H7 (cell line): ENCODE results near the gene PAK1IP1. TPM values are rescaled to one million over a fixed set of nuclear protein-coding genes. Genes with fewer than 3 reads are reported as not detected.
"Not testable (repeated sequence)": the region's sequence is repeated elsewhere in the genome, so short reads cannot be mapped to it uniquely, and the experiment has no call there.

Source experiments
- DNase-seq: peaks from one replicate; pipeline ENCODE4 v3.0.0; 2012
- H3K27me3 ChIP-seq: 2 replicates; pipeline ENCODE4 v1.6.0; 2011; ENCODE audit warnings: mild to moderate bottlenecking, low read length; ENCODE audit not compliant: control insufficient read depth, insufficient read depth
- H3K36me3 ChIP-seq: replicated peaks from 2 replicates; pipeline ENCODE4 v1.5.1; 2011; ENCODE audit warnings: low read length; ENCODE audit not compliant: control insufficient read depth, insufficient read depth
- H3K4me3 ChIP-seq: 2 replicates; pipeline ENCODE4 v1.5.1; 2011; ENCODE audit warnings: low read depth, mild to moderate bottlenecking, control low read depth, low read length, moderate library complexity; ENCODE audit not compliant: insufficient read depth
- total RNA-seq: library from RNA; depleted of rRNA; stranded (reverse); fragments of >200 nt; shearing (Covaris generic); gene quantifications from 2 replicates; pipeline ENCODE4 v1.2.3, GENCODE V29; 2014; rRNA removed

The PAK1IP1 gene, protein sequence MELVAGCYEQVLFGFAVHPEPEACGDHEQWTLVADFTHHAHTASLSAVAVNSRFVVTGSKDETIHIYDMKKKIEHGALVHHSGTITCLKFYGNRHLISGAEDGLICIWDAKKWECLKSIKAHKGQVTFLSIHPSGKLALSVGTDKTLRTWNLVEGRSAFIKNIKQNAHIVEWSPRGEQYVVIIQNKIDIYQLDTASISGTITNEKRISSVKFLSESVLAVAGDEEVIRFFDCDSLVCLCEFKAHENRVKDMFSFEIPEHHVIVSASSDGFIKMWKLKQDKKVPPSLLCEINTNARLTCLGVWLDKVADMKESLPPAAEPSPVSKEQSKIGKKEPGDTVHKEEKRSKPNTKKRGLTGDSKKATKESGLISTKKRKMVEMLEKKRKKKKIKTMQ
- 39.9 and 44.8 TPM in 2 replicates for total RNA-seq

DNA sequence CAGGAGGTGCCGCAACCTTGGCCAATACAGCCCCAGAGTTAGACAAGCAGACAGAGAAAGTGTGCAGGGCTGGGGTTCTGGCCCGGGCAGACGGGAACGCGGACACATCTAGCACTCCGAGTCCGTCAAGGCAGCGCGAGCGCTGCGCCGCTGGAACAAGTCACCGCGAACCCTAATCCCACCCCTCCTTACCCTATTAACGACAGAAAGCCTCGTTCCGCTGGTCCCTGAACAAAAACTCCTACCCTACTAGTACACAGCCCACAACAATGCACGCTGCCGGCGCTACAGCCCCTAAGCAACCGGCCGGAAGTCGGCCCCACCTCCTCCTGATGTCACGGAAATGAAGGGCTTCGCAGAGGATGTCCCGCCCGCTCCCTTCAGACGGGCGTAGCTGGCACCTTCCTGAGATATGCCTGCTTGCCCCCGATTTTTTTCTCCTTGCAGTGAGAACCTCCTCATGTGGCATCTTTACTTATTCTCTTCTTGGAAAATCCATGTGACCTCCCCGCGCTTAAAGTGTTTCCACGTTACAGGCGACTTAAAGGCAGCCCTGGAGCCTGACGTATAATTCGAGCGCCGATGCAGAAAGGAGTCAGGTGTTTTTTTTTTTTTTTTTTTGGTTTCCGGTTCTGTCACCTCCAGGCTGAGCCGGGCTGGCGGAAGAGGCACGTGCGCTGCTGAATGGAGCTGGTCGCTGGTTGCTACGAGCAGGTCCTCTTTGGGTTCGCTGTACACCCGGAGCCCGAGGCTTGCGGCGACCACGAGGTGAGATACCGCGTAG is at the start of gene PAK1IP1, which contains the start of gene C6orf52:
Gene PAK1IP1 (plus strand): TSS at position 671 of the 784 bp plus-strand sequence. CDS start 14 bp downstream, at position 685.
Gene C6orf52 (minus strand): TSS at position 315 of the 784 bp plus-strand sequence. CDS start 7,066 bp downstream, outside the sequence.
- H3K4me3 ChIP-seq, result peak within 1 kb of the TSS; percentile 98
- DNase-seq, result peak; percentile 91

DNA sequence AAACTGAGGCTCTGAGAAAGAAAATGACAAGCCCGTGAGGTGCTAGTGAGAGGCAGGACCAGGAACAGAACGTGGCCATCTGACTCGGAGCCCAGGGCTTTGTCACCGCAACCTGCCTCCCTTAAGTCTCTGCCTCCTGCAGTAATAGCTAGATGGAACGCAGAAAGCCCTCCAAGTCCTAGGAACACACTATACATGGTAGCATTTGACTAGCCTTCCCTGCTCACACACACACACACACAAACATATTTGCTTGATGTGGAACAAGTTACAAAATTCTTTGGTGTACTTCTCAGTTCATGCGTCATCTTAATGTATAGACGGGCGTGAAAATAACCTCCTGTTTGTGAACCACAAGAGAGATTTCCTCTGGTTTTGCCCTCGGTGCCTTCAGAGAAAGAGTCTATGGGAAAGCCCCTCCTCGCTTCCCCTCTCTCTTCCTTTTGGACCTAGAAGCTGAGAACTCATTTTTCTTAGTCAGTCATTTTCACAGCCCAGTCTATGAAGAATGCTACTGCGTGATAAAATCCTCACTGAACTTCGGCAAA is 39.2 kb upstream of the PAK1IP1 start:
- no peak for DNase-seq
- Histone ChIP-seq H3K27me3 (no peaks in the 10 kb centered on the region; the same call in 1 of the 2 replicates), H3K36me3 (no peaks in the 10 kb centered on the region), H3K4me3 (no peak overlapping the region)

More for the DNA sequence above, at the start of gene PAK1IP1, which contains the start of gene C6orf52:
- H3K36me3 ChIP-seq, result peaks cover 16% of the 10 kb centered on the region
- H3K27me3 ChIP-seq, result no peaks in the 10 kb centered on the region

DNA sequence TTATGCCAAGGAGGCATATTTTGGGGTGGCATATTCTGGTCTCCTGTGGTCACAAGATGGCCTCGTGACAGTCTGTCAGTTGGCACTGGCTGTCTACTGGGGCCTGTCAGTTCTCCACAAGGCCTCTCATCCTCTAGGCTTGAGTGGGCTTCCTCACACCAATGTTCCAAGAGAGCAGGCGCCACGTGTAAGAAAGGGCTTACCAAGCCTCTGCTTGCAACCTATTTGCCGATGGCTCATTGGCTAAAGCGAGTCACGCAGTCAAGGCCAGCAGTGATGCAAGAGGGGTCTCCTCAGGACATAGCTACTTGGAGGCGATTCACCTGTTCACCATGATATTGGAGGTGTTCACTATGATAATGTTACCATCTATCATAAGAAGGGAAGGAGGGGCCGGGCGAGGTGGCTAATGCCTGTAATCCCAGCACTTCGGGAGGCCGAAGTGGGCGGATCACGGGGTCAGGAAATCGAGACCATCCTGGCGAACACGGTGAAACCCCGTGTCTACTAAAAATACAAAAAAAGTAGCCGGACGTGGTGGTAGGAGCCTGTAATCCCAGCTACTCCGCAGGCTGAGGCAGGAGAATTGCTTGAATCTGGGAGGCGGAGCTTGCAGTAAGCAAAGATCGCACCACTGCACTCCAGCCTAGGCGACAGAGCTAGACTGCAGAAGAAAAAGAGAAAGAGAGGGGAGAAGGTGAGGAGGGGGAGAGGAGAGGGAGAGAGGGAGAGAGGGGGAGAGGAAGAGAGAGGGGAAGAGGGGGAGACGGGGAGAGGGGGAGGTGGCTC is 35.7 kb upstream of the PAK1IP1 start:
- peak overlapping the region; percentile 47 for H3K4me3 ChIP-seq
- no peak for DNase-seq

DNA sequence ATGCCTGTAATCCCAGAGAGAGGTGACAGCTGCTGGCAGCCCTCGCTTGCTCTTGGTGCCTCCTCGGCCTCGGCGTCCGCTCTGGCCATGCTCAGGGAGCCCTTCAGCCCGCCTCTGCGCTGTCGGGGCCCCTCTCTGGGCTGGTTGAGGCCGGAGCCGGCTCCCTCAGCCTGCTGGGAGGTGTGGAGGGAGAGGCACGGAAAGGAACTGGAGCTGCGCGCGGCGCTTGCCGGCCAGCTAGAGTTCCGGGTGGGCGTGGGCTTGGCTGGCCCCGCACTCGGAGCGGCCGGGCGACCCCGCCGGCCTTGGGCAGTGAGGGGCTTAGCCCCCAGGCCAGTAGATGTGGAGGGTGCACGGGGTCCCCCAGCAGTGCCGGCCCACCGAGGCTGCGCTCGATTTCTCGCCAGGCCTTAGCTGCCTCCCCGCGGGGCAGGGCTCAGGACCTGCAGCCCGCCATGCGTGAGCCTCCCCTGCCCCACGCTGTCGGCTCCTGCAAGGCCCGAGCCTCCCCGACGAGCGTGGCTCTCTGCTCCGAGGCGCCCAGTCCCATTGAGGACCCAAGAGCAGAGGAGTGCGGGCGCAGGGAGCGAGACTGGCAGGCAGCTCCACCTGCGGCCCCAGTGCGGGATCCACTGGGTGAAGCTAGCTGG is 34.9 kb upstream of the PAK1IP1 start:
- DNase-seq, result peak; percentile 36
- Histone ChIP-seq H3K4me3 (peak overlapping the region; percentile 47), H3K27me3 (no peaks in the 10 kb centered on the region; the same call in 1 of the 2 replicates), H3K36me3 (no peaks in the 10 kb centered on the region; the same call in 1 of the 2 replicates)

More for the DNA sequence above, 35.7 kb upstream of the PAK1IP1 start:
- no peaks in the 10 kb centered on the region; the same call in 1 of the 2 replicates for H3K27me3 ChIP-seq
- H3K36me3 ChIP-seq, result no peaks in the 10 kb centered on the region; the same call in 1 of the 2 replicates

DNA sequence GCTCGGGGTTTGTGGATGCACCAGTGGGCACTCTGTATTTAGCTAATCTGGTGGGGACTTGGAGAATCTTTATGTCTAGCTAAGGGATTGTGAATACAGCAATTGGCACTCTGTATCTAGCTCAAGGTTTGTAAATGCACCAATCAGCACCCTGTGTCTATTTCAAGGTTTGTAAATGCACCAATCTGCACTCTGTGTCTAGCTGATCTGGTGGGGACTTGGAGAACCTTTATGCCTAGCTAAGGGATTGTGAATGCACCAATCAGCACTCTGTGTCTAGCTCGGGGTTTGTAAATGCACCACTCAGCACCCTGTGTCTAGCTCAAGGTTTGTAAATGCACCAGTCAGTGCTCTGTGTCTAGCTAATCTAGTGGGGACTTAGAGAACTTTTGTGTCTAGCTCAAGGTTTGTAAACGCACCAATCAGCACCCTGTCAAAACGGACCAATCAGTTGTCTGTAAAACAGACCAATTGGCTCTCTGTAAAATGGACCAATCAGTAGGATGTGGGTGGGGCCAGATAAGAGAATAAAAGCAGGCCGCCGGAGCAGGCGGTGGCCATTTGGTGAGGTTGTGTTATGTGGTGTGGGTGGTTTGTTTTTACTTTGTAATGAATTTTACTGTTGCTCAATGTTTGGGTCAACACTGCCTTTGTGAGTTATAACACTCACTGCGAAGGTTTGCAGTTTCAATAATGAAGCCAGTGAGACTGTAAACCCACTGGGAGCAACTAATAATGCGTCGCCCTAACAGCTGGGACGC is 34.2 kb upstream of the PAK1IP1 start:
- not testable (repeated sequence) for DNase-seq, H3K4me3 ChIP-seq, H3K27me3 ChIP-seq, H3K36me3 ChIP-seq

DNA sequence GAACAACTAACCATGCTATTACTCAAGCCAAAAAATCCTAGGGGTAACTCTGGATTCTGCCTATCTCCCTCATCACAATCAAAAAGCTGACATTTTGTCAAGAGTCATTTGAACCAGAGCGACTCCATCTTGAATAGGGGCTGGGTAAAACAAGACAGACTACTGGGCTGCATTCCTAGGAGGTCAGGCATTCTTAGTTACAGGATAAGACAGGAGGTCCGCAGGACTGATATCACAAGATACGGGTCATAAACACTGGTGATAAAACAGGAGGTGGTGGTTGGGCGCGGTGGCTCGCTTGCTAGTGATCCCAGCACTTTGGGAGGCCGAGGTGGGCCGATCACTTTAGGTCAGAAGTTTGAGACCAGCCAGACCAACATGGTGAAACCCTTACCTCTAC is 32.6 kb upstream of the PAK1IP1 start:
- H3K4me3 ChIP-seq, result no peak overlapping the region
- no peak for DNase-seq
- no peaks in the 10 kb centered on the region; the same call in 1 of the 2 replicates for H3K36me3 ChIP-seq
- no peaks in the 10 kb centered on the region; the same call in 1 of the 2 replicates for H3K27me3 ChIP-seq

DNA sequence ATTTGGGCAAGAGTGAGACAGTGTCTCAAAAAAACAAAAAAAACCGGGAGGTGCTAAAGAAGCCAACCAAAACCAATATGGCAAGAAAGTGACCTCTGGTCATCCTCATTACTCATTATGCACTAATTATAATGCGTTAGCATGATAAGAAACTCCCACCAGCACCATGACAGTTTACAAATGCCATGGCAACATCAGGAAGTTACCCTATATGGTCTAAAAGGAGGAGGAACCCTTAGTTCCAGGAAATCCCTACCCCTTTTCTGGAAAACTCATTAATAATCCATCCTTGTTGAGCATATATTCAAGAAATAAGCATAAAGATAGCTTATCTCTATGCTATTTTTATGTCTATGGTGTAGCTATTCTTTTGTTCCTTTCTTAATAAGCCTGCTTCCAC is 32.0 kb upstream of the PAK1IP1 start:
- no peak overlapping the region for H3K4me3 ChIP-seq
- H3K27me3 ChIP-seq, result no peaks in the 10 kb centered on the region; the same call in 1 of the 2 replicates
- DNase-seq, result no peak
- no peaks in the 10 kb centered on the region; the same call in 1 of the 2 replicates for H3K36me3 ChIP-seq

DNA sequence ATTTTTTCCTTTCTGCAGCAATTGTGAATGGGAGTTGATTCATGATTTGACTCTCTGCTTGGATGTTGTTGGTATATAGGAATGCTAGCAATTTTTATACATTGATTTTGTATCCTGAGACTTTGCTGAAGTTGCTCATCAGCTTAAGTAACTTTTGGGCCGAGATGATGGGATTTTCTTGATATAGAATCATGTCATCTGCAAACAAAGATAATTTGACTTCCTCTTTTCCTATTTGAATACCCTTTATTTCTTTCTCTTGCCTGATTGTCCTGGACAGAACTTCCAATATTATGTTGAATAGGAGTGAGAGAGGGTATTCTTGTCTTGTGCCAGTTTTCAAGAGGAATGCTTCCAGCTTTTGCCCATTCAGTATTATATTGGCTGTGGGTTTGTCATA is 29.2 kb upstream of the PAK1IP1 start:
- H3K27me3 ChIP-seq, H3K4me3 ChIP-seq, H3K36me3 ChIP-seq, DNase-seq: not testable (repeated sequence)

DNA sequence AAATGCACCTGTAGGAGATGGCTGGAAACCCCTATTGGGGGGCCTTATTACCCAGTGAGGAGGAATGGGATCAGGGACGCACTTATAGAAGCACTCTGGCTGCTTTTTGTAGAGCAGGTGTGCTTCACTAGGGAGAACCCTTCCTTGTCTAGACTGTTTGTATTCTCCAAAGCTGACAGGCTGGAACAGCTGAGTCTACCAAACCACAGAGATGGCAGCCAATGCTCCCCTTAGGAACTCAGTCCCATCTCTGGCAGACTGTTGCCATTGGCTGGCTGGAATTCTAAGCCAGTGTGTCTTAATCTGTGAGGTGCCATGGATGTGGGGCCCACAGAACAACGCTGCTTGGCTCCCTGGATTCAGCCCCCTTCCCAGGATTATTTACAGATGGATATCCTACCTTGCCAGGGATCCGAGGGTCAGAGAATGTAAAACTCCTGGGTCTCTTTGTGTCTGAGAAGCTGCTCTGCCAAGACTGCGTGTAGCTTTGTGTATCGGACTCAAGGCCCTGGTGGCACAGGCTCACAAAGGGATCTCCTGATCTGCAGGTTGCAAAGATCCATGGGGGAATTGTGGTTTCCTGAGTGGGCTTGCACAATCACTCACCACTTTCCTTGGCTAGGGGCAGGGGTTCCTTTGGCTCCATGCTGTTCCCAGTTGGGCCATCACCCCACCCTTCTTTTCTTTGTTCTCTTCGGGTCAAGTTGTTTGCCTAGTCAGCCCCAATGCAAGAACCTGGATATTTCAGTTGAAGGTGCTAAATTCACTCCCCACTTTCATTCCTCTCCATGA is 26.4 kb upstream of the PAK1IP1 start:
- Histone ChIP-seq H3K4me3 (no peak overlapping the region), H3K27me3 (no peaks in the 10 kb centered on the region), H3K36me3 (no peaks in the 10 kb centered on the region)
- no peak for DNase-seq

DNA sequence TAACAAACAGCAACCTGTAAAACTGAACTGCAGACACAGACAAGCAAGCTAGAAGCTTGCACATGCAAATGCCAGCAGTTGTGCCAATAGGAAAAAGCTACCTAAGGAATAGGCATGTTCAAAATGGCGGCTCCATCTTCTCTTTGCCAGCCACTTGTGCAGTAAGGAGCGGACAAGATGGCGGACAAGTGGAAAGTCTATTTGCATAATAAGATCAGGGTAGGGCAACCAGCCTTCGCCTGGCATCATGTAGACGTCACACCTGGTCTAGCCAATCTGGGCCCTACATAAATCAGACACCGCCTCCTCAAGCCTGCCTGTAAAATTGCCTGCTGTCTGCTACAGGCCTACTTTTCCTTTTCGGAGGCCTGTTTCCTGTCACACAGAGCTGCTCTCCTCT is 18.4 kb upstream of the PAK1IP1 start:
- Histone ChIP-seq H3K36me3 (no peaks in the 10 kb centered on the region), H3K4me3 (no peak overlapping the region), H3K27me3 (no peaks in the 10 kb centered on the region)
- DNase-seq, result no peak

DNA sequence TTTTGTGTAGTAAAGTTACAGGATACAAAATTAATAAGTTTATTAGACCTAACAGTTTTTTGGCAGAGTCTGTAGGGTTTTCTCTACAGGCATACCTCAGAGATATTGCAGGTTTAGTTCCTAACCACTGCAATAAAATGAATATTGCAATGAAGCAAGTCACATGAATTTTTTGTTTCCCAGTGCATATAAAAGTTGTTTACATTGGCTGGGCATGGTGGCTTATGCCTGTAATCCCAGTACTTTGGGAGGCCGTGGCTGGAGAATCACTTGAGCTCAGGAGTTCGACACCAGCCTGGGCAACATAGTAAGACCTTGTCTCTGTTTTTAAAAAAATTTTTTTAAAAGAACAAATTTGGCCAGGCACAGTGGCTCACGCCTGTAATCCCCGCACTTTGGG is 16.3 kb upstream of the PAK1IP1 start:
- Histone ChIP-seq H3K36me3 (no peaks in the 10 kb centered on the region), H3K27me3 (no peaks in the 10 kb centered on the region), H3K4me3 (no peak overlapping the region)
- DNase-seq, result no peak

DNA sequence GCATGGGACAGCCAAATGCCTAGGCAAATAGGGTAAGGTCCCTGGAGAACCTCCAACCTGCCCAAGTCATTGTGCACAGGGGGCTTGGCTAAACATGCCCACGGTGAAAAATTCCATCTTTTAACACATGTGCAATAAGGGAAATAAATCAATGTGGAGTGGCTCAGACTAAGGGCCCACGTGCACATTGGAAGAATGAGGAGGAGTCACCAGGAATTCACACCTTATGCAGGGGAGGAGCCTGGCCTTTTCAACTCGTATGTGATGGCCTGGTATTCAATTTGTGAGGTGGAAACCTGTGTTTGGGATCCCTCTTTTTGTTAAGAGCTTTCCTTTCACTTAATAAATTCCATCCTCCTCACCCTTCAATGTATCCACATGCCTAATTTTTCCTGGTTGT is 13.0 kb upstream of the PAK1IP1 start:
- DNase-seq, result no peak
- H3K4me3 ChIP-seq, result no peak overlapping the region
- no peaks in the 10 kb centered on the region for H3K36me3 ChIP-seq
- no peaks in the 10 kb centered on the region for H3K27me3 ChIP-seq
